Measurements from ENCODE around the gene ZNF366. TPM values are rescaled to one million over a fixed set of nuclear protein-coding genes. Genes with fewer than 3 reads are reported as not detected.

The ZNF366 gene
- total RNA-seq, 1 donor from 2014 or later, result 3.2 TPM

GRCh38 chr5:72458407-72458806, 48.8 kb downstream of the ZNF366 start:
- no peak for DNase-seq (ENCODE audit: extremely low spot score in 2 of 2)
- no peak overlapping the region for H3K27ac ChIP-seq
- TF ChIP-seq CTCF (IDR thresholded peaks at IDR 0.05), result no peak
- no peak for TF ChIP-seq POLR2AphosphoS5 (IDR thresholded peaks at IDR 0.05; ENCODE audit: insufficient read depth in 1 of 2, low read depth in 1 of 2)
- no peak for TF ChIP-seq POLR2A (IDR thresholded peaks at IDR 0.05)

GRCh38 chr5:72457491-72457890, 49.7 kb downstream of the ZNF366 start:
- Histone ChIP-seq H3K27ac (no peak overlapping the region), H3K27me3 (no peaks in the 10 kb centered on the region), H3K36me3 (no peaks in the 10 kb centered on the region), H3K4me3 (no peak overlapping the region), H3K4me1 (peaks cover 28% of the 10 kb centered on the region), H3K9me3 (no peaks in the 10 kb centered on the region)
- no peak for TF ChIP-seq CTCF (IDR thresholded peaks at IDR 0.05)
- no peak for TF ChIP-seq POLR2A (IDR thresholded peaks at IDR 0.05)
- no peak for TF ChIP-seq POLR2AphosphoS5 (IDR thresholded peaks at IDR 0.05; ENCODE audit: insufficient read depth in 1 of 2, low read depth in 1 of 2)
- intact Hi-C loops (cut with DNase I), result loop anchor here (10.0 kb wide), 1 partner anchor 47 kb away; the partner anchor contains the start of gene ZNF366
- DNase-seq (ENCODE audit: extremely low spot score in 2 of 2), result no peak

More at GRCh38 chr5:72458407-72458806, 48.8 kb downstream of the ZNF366 start:
- intact Hi-C loops (cut with DNase I), result loop anchor here (10.0 kb wide), 1 partner anchor 46 kb away; the partner anchor contains the start of gene ZNF366
- peaks cover 27% of the 10 kb centered on the region for H3K4me1 ChIP-seq
- no peaks in the 10 kb centered on the region for H3K36me3 ChIP-seq
- H3K27me3 ChIP-seq, result no peaks in the 10 kb centered on the region
- no peak overlapping the region for H3K4me3 ChIP-seq
- H3K9me3 ChIP-seq, result no peaks in the 10 kb centered on the region

GRCh38 chr5:72456391-72457074, 50.7 kb downstream of the ZNF366 start:
- Histone ChIP-seq H3K36me3 (no peaks in the 10 kb centered on the region), H3K9me3 (no peaks in the 10 kb centered on the region), H3K4me3 (no peak overlapping the region), H3K27me3 (no peaks in the 10 kb centered on the region), H3K27ac (no peak overlapping the region), H3K4me1 (peaks cover 38% of the 10 kb centered on the region)
- DNase-seq (ENCODE audit: extremely low spot score in 2 of 2), result no peak
- TF ChIP-seq POLR2AphosphoS5 (IDR thresholded peaks at IDR 0.05; ENCODE audit: insufficient read depth in 1 of 2, low read depth in 1 of 2) (no peak), CTCF (IDR thresholded peaks at IDR 0.05) (no peak), POLR2A (IDR thresholded peaks at IDR 0.05) (no peak)
- intact Hi-C loops (cut with DNase I), result loop anchor here (10.0 kb wide), 1 partner anchor 48 kb away; the partner anchor contains the start of gene ZNF366

GRCh38 chr5:72455476-72455875, 51.7 kb downstream of the ZNF366 start:
- intact Hi-C loops (cut with DNase I), result loop anchor here (10.0 kb wide), 1 partner anchor 49 kb away; the partner anchor contains the start of gene ZNF366
- H3K36me3 ChIP-seq, result no peaks in the 10 kb centered on the region
- peak overlapping the region; percentile 12 for H3K27ac ChIP-seq
- H3K9me3 ChIP-seq, result no peaks in the 10 kb centered on the region
- H3K4me3 ChIP-seq, result no peak overlapping the region
- H3K27me3 ChIP-seq, result no peaks in the 10 kb centered on the region
- no peak for DNase-seq (ENCODE audit: extremely low spot score in 2 of 2)
- H3K4me1 ChIP-seq, result peaks cover 48% of the 10 kb centered on the region
- no peak for TF ChIP-seq CTCF (IDR thresholded peaks at IDR 0.05)
- no peak for TF ChIP-seq POLR2A (IDR thresholded peaks at IDR 0.05)
- TF ChIP-seq POLR2AphosphoS5 (IDR thresholded peaks at IDR 0.05; ENCODE audit: insufficient read depth in 1 of 2, low read depth in 1 of 2), result no peak

GRCh38 chr5:72454996-72455395, 52.2 kb downstream of the ZNF366 start:
- intact Hi-C loops (cut with DNase I), result loop anchor here (10.0 kb wide), 1 partner anchor 50 kb away; the partner anchor contains the start of gene ZNF366
- Histone ChIP-seq H3K4me3 (no peak overlapping the region), H3K36me3 (no peaks in the 10 kb centered on the region), H3K9me3 (no peaks in the 10 kb centered on the region), H3K27ac (peak overlapping the region; percentile 90), H3K4me1 (peaks cover 48% of the 10 kb centered on the region), H3K27me3 (no peaks in the 10 kb centered on the region)
- no peak for TF ChIP-seq POLR2AphosphoS5 (IDR thresholded peaks at IDR 0.05; ENCODE audit: insufficient read depth in 1 of 2, low read depth in 1 of 2)
- no peak for TF ChIP-seq CTCF (IDR thresholded peaks at IDR 0.05)
- no peak for TF ChIP-seq POLR2A (IDR thresholded peaks at IDR 0.05)
- no peak for DNase-seq (ENCODE audit: extremely low spot score in 2 of 2)

All from vagina (tissue), 2 donors.